ENCODE results near the gene NUDT1. TPM values are rescaled to one million over a fixed set of nuclear protein-coding genes. Genes with fewer than 3 reads are reported as not detected.

Gene NUDT1
- total and polyA plus RNA-seq, 2 donors (not counting 1 experiment from before 2014, with no cell fraction given), result 19.8 to 28.4 TPM

DNA sequence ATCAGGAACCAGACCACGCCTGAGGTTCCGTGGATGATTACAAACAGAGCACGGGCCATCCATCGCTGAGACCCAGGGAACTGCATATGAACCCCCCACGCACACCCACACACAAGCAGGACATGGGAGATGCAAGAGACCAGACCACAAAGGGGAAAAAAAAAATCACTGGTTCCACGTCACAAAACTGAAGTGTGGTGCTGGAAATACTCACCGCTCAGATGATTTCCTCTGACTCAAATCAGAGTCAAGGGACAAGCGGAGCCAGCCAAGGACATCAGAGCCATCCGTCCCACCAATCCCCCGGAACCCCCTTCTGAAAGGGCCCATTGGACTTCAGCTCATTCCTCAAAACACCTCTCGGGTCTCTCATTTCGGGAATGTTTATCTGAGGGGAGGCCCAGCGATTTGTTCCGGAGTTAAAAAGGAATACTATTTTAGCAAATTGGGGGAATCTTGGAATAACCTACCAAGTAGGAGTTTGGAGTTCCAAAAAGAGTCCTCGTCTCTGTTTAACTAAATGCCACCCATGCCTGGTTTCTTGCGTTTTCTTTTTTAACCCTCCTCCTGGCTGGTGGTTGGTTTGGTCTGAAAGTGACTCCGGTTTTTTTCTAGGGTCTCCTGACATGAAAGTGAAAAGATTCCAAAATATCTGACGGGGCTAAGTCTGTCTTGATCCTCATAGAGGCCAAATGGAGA is 57.3 kb downstream of the NUDT1 start:
- H3K4me3 ChIP-seq (replicated peaks in 1 of 4; ENCODE audit: control extremely low read depth in 1 of 4, insufficient read depth in 1 of 4, low read depth in 3 of 4, low read length in 4 of 4), result peak overlapping the region in 2 of 4 experiments; percentile 13 to 40
- DNase-seq (ENCODE audit: low read depth in 2 of 2), result peak; percentile 75 to 88
- no peaks in the 10 kb centered on the region for H3K4me1 ChIP-seq (ENCODE audit: control insufficient read depth, extremely low read depth, insufficient read depth, low read length)
- H3K4me2 ChIP-seq (ENCODE audit: extremely low read depth, insufficient read depth, low read length), result peak overlapping the region; percentile 68
- no peaks in the 10 kb centered on the region for H3K36me3 ChIP-seq (ENCODE audit: control insufficient read depth, insufficient read depth, low read length)
- no peak for TF ChIP-seq EZH2 (IDR thresholded peaks at IDR 0.05; ENCODE audit: low read length, missing control alignments)
- TF ChIP-seq, protein P1, sequence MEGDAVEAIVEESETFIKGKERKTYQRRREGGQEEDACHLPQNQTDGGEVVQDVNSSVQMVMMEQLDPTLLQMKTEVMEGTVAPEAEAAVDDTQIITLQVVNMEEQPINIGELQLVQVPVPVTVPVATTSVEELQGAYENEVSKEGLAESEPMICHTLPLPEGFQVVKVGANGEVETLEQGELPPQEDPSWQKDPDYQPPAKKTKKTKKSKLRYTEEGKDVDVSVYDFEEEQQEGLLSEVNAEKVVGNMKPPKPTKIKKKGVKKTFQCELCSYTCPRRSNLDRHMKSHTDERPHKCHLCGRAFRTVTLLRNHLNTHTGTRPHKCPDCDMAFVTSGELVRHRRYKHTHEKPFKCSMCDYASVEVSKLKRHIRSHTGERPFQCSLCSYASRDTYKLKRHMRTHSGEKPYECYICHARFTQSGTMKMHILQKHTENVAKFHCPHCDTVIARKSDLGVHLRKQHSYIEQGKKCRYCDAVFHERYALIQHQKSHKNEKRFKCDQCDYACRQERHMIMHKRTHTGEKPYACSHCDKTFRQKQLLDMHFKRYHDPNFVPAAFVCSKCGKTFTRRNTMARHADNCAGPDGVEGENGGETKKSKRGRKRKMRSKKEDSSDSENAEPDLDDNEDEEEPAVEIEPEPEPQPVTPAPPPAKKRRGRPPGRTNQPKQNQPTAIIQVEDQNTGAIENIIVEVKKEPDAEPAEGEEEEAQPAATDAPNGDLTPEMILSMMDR (conservative IDR thresholded peaks at IDR 0.05 in 1 of 2, IDR thresholded peaks at IDR 0.05 in 1 of 2; ENCODE audit: low read depth in 1 of 2, low read length in 2 of 2), result no peak
- H3K27ac ChIP-seq (ENCODE audit: insufficient read depth, low read length), result peak overlapping the region; percentile 73
- H3K9ac ChIP-seq (ENCODE audit: insufficient read depth, low read length), result no peak overlapping the region
- H3K27me3 ChIP-seq (ENCODE audit: control insufficient read depth, insufficient read depth, low read length), result no peaks in the 10 kb centered on the region
- H2AFZ ChIP-seq (ENCODE audit: low read length), result peak overlapping the region; percentile 30
- H4K20me1 ChIP-seq (ENCODE audit: control insufficient read depth, extremely low read depth, insufficient read depth, low read length), result no peaks in the 10 kb centered on the region
- H3K9me3 ChIP-seq (ENCODE audit: control insufficient read depth, insufficient read depth, low read depth, low read length), result no peaks in the 10 kb centered on the region
- peaks cover 6% of the 10 kb centered on the region for H3K79me2 ChIP-seq (ENCODE audit: control insufficient read depth, insufficient read depth, low read length)

GRCh38 chr7:2299870-2300512 is 58.0 kb downstream of the NUDT1 start:
- peak overlapping the region; percentile 73 for H3K27ac ChIP-seq (ENCODE audit: insufficient read depth, low read length)
- peak overlapping the region; percentile 68 for H3K4me2 ChIP-seq (ENCODE audit: extremely low read depth, insufficient read depth, low read length)

More at GRCh38 chr7:2299870-2300512, 58.0 kb downstream of the NUDT1 start:
- H3K4me3 ChIP-seq (replicated peaks in 1 of 4; ENCODE audit: control extremely low read depth in 1 of 4, insufficient read depth in 1 of 4, low read depth in 3 of 4, low read length in 4 of 4), result no peak overlapping the region
- no peak overlapping the region for H2AFZ ChIP-seq (ENCODE audit: low read length)
- no peak overlapping the region for H3K9ac ChIP-seq (ENCODE audit: insufficient read depth, low read length)
- no peaks in the 10 kb centered on the region for H3K36me3 ChIP-seq (ENCODE audit: control insufficient read depth, insufficient read depth, low read length)
- H3K9me3 ChIP-seq (ENCODE audit: control insufficient read depth, insufficient read depth, low read depth, low read length), result no peaks in the 10 kb centered on the region
- DNase-seq (ENCODE audit: low read depth in 2 of 2), result no peak
- TF ChIP-seq, protein P1 (conservative IDR thresholded peaks at IDR 0.05 in 1 of 2, IDR thresholded peaks at IDR 0.05 in 1 of 2; ENCODE audit: low read depth in 1 of 2, low read length in 2 of 2), result no peak
- no peak for TF ChIP-seq EZH2 (IDR thresholded peaks at IDR 0.05; ENCODE audit: low read length, missing control alignments)
- no peaks in the 10 kb centered on the region for H3K27me3 ChIP-seq (ENCODE audit: control insufficient read depth, insufficient read depth, low read length)
- H4K20me1 ChIP-seq (ENCODE audit: control insufficient read depth, extremely low read depth, insufficient read depth, low read length), result no peaks in the 10 kb centered on the region
- no peaks in the 10 kb centered on the region for H3K4me1 ChIP-seq (ENCODE audit: control insufficient read depth, extremely low read depth, insufficient read depth, low read length)
- peaks cover 8% of the 10 kb centered on the region for H3K79me2 ChIP-seq (ENCODE audit: control insufficient read depth, insufficient read depth, low read length)

Other genes with a start within 250 kb of the NUDT1 start
- 29.4 and 31.8 TPM in 2 replicates for gene MAD1L1, start 9.3 kb upstream of the NUDT1 start, total RNA-seq
- gene MAD1L1, start 9.3 kb upstream of the NUDT1 start, polyA plus RNA-seq, result 9.8 and 11.6 TPM in 2 replicates
- gene MRM2, start within 50 bp of the NUDT1 start, total RNA-seq, result 14.9 and 15.9 TPM in 2 replicates
- gene MRM2, start within 50 bp of the NUDT1 start, polyA plus RNA-seq, result 19.3 and 23.3 TPM in 2 replicates
- gene SNX8, start 72.2 kb downstream of the NUDT1 start, total RNA-seq, result 11.0 and 13.2 TPM in 2 replicates
- gene SNX8, start 72.2 kb downstream of the NUDT1 start, polyA plus RNA-seq, result 27.4 and 48.0 TPM in 2 replicates
- 133 and 139 TPM in 2 replicates for gene EIF3B, start 112.6 kb downstream of the NUDT1 start, total RNA-seq
- gene EIF3B, start 112.6 kb downstream of the NUDT1 start, polyA plus RNA-seq, result 92.8 and 125 TPM in 2 replicates
- gene CHST12, start 161.4 kb downstream of the NUDT1 start, total RNA-seq, result 1.5 and 3.5 TPM in 2 replicates
- 9.5 and 10.2 TPM in 2 replicates for gene CHST12, start 161.4 kb downstream of the NUDT1 start, polyA plus RNA-seq
- not detected in 2 replicates for gene GRIFIN, start 234.2 kb downstream of the NUDT1 start, total RNA-seq
- not detected in 2 replicates for gene GRIFIN, start 234.2 kb downstream of the NUDT1 start, polyA plus RNA-seq